Skeletal muscle tissue (tissue), 4 donors: ENCODE results near the gene OPRD1. TPM values are rescaled to one million over a fixed set of nuclear protein-coding genes. Genes with fewer than 3 reads are reported as not detected.

Source experiments
- H3K27ac ChIP-seq: one replicate; pipeline ENCODE4 v1.7.0; 2013; ENCODE audit warnings: mild to moderate bottlenecking, low read depth, low read length, inconsistent platforms
- H3K27me3 ChIP-seq, 3 donors: one replicate each; pipeline ENCODE4 v1.7.0; 2013; ENCODE audit warnings: low read length in 3 of 3; ENCODE audit not compliant: control insufficient read depth in 3 of 3, insufficient read depth in 3 of 3
- H3K36me3 ChIP-seq, 3 donors: one replicate each; pipeline ENCODE4 v1.7.0; 2013; ENCODE audit warnings: low read length in 3 of 3; ENCODE audit not compliant: control insufficient read depth in 3 of 3, insufficient read depth in 3 of 3
- H3K4me1 ChIP-seq, 3 donors: one replicate each; pipeline ENCODE4 v1.7.0; 2013; ENCODE audit warnings: low read length in 3 of 3, mild to moderate bottlenecking in 3 of 3; ENCODE audit not compliant: control insufficient read depth in 3 of 3, insufficient read depth in 3 of 3
- H3K4me3 ChIP-seq, 3 donors: one replicate each; pipeline ENCODE4 v1.7.0; 2013; ENCODE audit warnings: low read length in 3 of 3
- H3K9ac ChIP-seq, 3 donors: one replicate each; pipeline ENCODE4 v1.7.0; 2013; ENCODE audit warnings: low read length in 3 of 3, mild to moderate bottlenecking in 3 of 3, moderate library complexity in 2 of 3, low read depth in 1 of 3
- H3K9me3 ChIP-seq, 3 donors: one replicate each; pipeline ENCODE4 v1.7.0; 2013; ENCODE audit warnings: low read length in 3 of 3; ENCODE audit not compliant: control insufficient read depth in 3 of 3
- total RNA-seq: library from RNA; depleted of rRNA; stranded (reverse); fragments of >200 nt; gene quantifications from one replicate; pipeline ENCODE4 v1.2.3, GENCODE V29; 2014
- donor health status: Osteomylitis.

Gene OPRD1
- total RNA-seq, 1 donor from 2014 or later: 0.52 TPM

DNA sequence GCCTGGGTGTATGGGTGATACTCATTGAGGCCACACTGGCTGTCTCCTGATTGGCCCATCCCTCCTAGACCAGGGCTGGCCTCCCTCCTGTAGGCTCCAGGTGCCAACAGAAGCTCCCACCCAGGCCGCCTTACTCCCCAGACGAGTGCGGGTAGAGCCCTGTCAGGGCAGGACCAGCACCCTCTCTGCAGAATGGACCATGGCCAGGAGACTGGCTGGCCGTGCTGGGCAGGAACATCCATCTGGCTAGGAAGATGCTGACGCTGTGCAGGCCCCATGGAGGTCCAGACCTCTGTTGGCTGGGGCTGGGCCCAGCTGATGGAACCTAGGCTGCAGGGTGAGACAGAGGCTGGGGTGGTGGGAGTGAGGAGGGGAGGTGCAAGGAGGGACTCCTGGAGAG lies 77.4 kb downstream of the OPRD1 start:
- no peak overlapping the region for H3K27ac ChIP-seq
- no peak overlapping the region for H3K4me3 ChIP-seq
- no peaks in the 10 kb centered on the region for H3K27me3 ChIP-seq
- H3K9ac ChIP-seq: no peak overlapping the region
- H3K36me3 ChIP-seq: peaks cover 0 to 5% (median 5%) of the 10 kb centered on the region in 3 donors
- no peaks in the 10 kb centered on the region for H3K9me3 ChIP-seq
- H3K4me1 ChIP-seq: peaks cover 12 to 39% (median 28%) of the 10 kb centered on the region in 3 donors

DNA sequence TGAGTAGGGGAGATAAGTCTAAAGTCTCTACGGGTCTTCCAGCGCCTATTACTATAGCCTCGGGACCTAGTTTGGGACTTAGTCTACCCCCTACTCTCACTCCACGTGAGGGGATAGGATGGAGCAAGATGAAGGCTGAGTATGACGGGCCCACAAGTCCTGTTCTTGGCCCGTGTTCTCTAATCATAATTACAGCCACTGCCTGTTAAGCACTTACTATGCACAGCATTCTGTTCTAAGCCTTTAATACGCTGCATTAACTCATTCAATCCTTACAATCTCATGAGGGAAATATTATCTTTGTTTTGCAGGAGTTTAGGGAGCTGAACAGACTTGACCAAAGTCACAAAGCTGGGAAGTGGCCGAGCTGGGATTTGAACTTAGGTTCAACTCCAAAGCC lies 78.5 kb downstream of the OPRD1 start:
- Histone ChIP-seq H3K27ac (no peak overlapping the region), H3K36me3 (peaks cover 0 to 5% (median 5%) of the 10 kb centered on the region in 3 donors), H3K9ac (no peak overlapping the region), H3K4me1 (peaks cover 9 to 30% (median 21%) of the 10 kb centered on the region in 3 donors), H3K4me3 (no peak overlapping the region), H3K27me3 (no peaks in the 10 kb centered on the region), H3K9me3 (no peaks in the 10 kb centered on the region)

DNA sequence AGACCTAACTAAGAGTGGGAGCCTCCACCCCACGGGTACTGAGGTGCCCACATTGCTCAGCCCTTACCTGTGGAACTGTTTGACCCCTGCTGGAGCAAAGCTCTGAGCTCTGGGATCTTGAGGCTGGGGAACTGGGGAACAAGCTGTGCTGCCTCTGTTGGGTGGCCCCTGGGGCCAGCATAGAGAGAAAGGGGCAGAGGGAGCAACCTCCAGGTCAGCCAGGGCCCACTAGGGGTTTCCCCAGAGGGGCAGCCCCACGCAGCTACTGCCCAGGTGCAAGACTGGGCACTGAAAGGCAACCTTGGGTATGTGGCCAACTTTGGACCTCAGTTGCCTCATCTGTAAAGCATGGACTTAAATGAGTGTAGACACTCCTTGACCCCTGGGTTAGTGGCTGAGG lies 78.9 kb downstream of the OPRD1 start:
- Histone ChIP-seq H3K27me3 (no peaks in the 10 kb centered on the region), H3K9ac (no peak overlapping the region), H3K4me3 (no peak overlapping the region), H3K36me3 (peaks cover 0 to 5% (median 5%) of the 10 kb centered on the region in 3 donors), H3K9me3 (no peaks in the 10 kb centered on the region), H3K27ac (no peak overlapping the region), H3K4me1 (peaks cover 9 to 26% (median 16%) of the 10 kb centered on the region in 3 donors)

DNA sequence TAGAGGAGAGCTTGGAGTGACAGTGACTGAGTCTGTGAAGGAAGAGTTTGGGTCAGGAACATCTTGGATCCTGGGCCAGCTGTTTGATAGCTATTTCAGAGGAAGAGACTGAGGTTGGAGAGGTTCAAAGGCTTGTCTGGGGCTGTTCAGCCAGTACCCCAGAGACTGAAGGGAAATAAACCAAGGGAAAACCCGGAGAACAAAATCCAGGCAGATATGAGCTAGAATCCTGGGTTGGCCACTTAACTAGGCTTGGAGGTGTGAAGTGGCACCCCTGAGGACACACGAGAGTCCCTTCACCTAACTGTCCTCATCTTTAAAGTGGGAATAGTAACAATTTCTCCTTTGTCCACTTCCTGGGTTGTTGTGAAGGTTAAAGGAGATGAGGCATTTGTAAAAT lies 79.3 kb downstream of the OPRD1 start:
- Histone ChIP-seq H3K27ac (no peak overlapping the region), H3K9me3 (no peaks in the 10 kb centered on the region), H3K4me1 (peaks cover 9 to 22% (median 14%) of the 10 kb centered on the region in 3 donors), H3K9ac (no peak overlapping the region), H3K4me3 (no peak overlapping the region), H3K27me3 (no peaks in the 10 kb centered on the region), H3K36me3 (peaks cover 0 to 5% (median 5%) of the 10 kb centered on the region in 3 donors)

DNA sequence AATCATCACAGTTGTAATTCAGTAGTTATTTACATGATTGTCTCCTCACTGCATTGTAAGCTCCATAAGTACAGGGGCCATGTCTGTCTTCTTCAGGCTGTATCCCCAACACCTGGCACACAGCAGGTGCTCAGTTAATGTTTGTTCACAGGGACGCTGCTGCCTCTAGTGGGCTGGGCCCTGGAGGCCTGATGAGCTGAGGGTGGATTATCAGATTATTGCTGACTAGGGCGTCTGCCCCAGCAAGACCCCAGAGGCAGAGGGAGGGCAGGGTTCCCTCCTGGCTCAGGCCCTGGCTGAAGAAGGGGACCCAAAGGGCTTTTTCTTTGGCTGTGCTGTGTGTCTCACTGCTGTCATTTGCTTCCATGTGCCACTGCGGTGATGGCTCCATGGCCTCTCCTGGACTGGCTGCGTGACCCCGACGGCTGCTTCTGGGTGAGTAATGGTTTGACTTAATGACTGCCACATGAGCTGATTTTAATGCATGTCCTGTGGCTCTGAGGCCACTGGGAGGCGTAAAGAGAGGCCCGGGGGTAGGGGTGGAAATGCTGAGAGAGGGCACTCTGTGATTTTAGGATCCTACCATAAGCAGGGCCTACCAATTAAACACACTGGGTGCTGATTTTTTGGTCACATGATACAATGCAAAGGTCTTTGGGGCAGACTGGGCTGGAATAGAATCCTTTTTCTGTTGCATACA lies 81.6 kb downstream of the OPRD1 start:
- H3K36me3 ChIP-seq: peaks cover 0 to 7% (median 5%) of the 10 kb centered on the region in 3 donors
- no peak overlapping the region for H3K9ac ChIP-seq
- no peak overlapping the region for H3K4me3 ChIP-seq
- H3K27me3 ChIP-seq: no peaks in the 10 kb centered on the region
- H3K4me1 ChIP-seq: peaks cover 1 to 14% (median 5%) of the 10 kb centered on the region in 3 donors
- no peak overlapping the region for H3K27ac ChIP-seq
- H3K9me3 ChIP-seq: no peaks in the 10 kb centered on the region

DNA sequence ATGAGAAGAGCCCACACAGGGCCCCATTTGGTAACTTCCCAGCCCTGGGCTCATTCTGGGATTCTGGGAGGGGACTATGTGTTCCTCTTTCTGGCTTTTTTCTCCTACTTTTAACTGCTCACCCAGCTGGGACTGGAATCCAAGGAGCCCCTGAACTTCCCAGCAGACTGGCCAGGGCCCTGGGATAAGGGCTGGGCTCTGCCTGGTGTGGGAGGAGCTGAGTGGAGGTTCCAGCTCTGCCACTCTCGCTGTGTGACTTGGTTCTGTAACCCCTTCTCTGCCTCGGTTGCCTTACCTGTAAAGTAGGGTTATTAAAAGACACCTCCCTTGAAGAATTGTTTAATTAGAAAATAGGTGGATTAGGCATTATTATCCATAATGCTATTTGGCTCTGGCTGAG lies 82.8 kb downstream of the OPRD1 start:
- no peak overlapping the region for H3K27ac ChIP-seq
- H3K36me3 ChIP-seq: peaks cover 0 to 5% (median 4%) of the 10 kb centered on the region in 3 donors
- H3K4me1 ChIP-seq: peaks cover 7 to 20% (median 8%) of the 10 kb centered on the region in 3 donors
- H3K4me3 ChIP-seq: no peak overlapping the region
- no peaks in the 10 kb centered on the region for H3K27me3 ChIP-seq
- no peak overlapping the region for H3K9ac ChIP-seq
- H3K9me3 ChIP-seq: no peaks in the 10 kb centered on the region

DNA sequence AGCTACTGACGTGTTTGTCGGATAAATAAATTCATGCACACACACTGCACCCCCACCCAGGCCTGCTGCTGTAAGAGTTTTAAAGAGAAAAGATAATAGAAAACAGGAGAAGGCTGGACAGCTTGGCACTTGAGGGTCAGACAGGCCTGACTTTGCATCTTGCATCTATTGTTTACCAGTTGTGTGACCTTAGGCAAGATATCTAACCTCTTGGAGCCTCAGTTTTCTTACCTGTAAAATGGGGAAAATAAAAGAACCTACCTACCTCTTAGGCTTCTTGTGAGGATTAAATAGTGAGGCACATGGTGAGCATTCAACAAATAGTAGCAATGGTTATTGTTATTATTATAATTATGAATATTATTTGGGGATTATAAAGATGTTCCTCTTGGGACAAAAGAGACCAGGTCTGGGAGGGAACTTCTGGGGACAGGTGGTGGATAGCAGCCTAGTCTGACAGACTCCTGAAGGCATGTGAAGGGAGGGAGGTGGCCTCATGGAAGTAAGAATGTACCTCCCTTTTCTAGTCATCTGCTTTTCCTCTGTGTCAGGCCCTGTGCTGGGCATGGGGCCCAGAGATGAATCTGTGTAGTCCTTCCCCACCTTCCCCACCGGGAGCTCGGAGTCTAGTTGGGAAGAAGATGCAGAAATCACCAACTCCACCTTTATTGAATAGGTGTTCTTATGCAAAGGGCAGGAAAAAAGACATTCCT lies 84.1 kb downstream of the OPRD1 start:
- Histone ChIP-seq H3K27me3 (no peaks in the 10 kb centered on the region), H3K36me3 (peaks cover 0 to 5% (median 4%) of the 10 kb centered on the region in 3 donors), H3K4me3 (no peak overlapping the region), H3K9me3 (no peaks in the 10 kb centered on the region), H3K9ac (no peak overlapping the region), H3K27ac (no peak overlapping the region), H3K4me1 (peaks cover 7 to 20% (median 8%) of the 10 kb centered on the region in 3 donors)

DNA sequence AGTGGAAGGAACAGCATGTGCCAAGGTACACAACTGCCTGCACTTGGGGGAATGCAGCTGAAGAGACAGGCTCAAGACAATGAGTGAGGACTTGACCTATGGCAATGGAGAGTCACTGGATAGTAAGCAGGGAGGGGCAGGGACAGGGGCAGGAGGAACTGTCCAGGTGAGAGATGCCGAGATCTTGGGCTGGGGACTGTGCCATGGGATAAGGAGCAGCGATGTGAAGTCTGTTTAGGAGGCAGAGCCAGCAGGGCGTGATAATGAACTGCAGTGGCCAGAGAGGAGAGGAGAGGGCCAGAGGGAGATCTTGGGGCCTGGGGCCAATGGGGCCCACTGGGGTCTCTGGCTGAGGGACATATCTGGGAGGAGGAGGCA lies 84.6 kb downstream of the OPRD1 start:
- peaks cover 7 to 20% (median 8%) of the 10 kb centered on the region in 3 donors for H3K4me1 ChIP-seq
- H3K36me3 ChIP-seq: peaks cover 0 to 5% (median 4%) of the 10 kb centered on the region in 3 donors
- H3K4me3 ChIP-seq: no peak overlapping the region
- H3K9ac ChIP-seq: no peak overlapping the region
- no peak overlapping the region for H3K27ac ChIP-seq
- H3K27me3 ChIP-seq: no peaks in the 10 kb centered on the region
- no peaks in the 10 kb centered on the region for H3K9me3 ChIP-seq

DNA sequence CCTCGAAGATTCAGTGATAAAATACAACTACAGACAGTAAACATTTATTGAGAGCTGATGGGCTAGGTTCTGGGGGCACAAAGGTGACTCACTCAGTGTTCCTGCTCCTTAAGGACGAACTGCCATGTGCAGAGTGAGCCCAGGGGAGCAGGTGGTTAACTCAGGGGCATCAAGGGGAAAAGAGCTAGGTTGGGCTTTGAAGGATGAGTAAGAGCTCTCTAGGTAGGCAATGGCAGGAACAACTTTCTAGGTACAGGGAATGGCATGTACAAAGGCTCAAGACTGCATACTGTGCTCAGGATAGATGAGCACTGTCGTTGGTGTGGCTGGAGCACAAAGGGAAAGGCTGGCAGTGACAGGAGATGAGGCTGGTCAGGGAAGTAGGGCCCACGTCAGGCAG lies 85.8 kb downstream of the OPRD1 start:
- H3K9me3 ChIP-seq: no peaks in the 10 kb centered on the region
- peaks cover 0 to 5% (median 4%) of the 10 kb centered on the region in 3 donors for H3K36me3 ChIP-seq
- H3K27ac ChIP-seq: no peak overlapping the region
- no peaks in the 10 kb centered on the region for H3K27me3 ChIP-seq
- H3K4me3 ChIP-seq: no peak overlapping the region
- H3K9ac ChIP-seq: no peak overlapping the region
- peaks cover 8 to 20% (median 9%) of the 10 kb centered on the region in 3 donors for H3K4me1 ChIP-seq

DNA sequence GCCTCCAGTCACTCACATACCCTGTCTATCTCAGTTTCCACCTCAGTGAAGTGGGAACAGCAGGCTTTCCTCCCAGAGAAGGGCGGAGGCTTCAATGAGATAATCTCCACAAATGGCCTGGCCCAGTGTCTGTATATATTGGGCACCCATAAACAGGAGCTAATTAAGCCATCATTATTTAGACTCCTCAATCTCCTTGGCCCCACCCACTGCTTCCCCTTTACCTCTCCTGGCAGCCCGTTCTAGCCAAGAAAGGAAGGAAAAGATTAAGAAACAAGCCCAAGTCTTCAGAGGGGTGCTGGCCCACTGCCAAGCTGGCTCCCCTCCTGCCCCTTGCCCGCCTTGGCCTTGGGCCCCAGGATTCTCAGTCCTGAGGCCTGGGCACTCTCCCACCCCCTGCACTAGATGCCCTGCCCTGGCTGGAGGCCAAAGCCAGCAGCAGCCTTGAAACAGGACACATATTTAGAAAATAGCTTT lies 86.5 kb downstream of the OPRD1 start:
- peaks cover 0 to 5% (median 4%) of the 10 kb centered on the region in 3 donors for H3K36me3 ChIP-seq
- H3K4me3 ChIP-seq: no peak overlapping the region
- H3K27me3 ChIP-seq: no peaks in the 10 kb centered on the region
- H3K4me1 ChIP-seq: peaks cover 8 to 20% (median 9%) of the 10 kb centered on the region in 3 donors
- no peak overlapping the region for H3K27ac ChIP-seq
- no peak overlapping the region for H3K9ac ChIP-seq
- no peaks in the 10 kb centered on the region for H3K9me3 ChIP-seq
